Retinal pigment epithelial cell (primary cell): Measurements from ENCODE around the gene PPCDC.

ENCODE experiments used
- DNase-seq: peaks from one replicate; pipeline ENCODE4 v3.0.0-alpha.2; 2010; ENCODE audit warnings: low read depth
- H3K4me3 ChIP-seq: 2 replicates; pipeline ENCODE4 v1.5.1; 2011; ENCODE audit warnings: mild to moderate bottlenecking, low read length, control low read depth, moderate library complexity
- CTCF ChIP-seq: conservative IDR thresholded peaks from 2 replicates; pipeline ENCODE4 v1.5.1; 2011; ENCODE audit warnings: low read depth, low read length, control low read depth, inconsistent platforms

PPCDC gene

GRCh38 chr15:74995779-74996765, 27.3 kb upstream of the PPCDC start:
- DNase-seq: no peak
- TF ChIP-seq CTCF: no peak
- peak overlapping the region; percentile 75 for H3K4me3 ChIP-seq

- no peak for TF ChIP-seq CTCF
- H3K4me3 ChIP-seq: no peak overlapping the region
- no peak for DNase-seq
Measured at GRCh38 chr15:74997141-74997540, 26.2 kb upstream of the PPCDC start.

GRCh38 chr15:74997543-74997942, 25.8 kb upstream of the PPCDC start:
- no peak for TF ChIP-seq CTCF
- no peak for DNase-seq
- no peak overlapping the region for H3K4me3 ChIP-seq

- no peak for TF ChIP-seq CTCF
- DNase-seq: no peak
- no peak overlapping the region for H3K4me3 ChIP-seq
Measured at GRCh38 chr15:75001310-75001709, 22.1 kb upstream of the PPCDC start.

GRCh38 chr15:75002398-75002797, 21.0 kb upstream of the PPCDC start:
- H3K4me3 ChIP-seq: no peak overlapping the region
- DNase-seq: no peak
- no peak for TF ChIP-seq CTCF

- DNase-seq: no peak
- TF ChIP-seq CTCF: no peak
- H3K4me3 ChIP-seq: no peak overlapping the region
Measured at GRCh38 chr15:75007216-75007615, 16.2 kb upstream of the PPCDC start.

- TF ChIP-seq CTCF: no peak
- no peak for DNase-seq
- no peak overlapping the region for H3K4me3 ChIP-seq
Measured at GRCh38 chr15:75008221-75008625, 15.2 kb upstream of the PPCDC start.
